H9 (cell line): ENCODE results near the gene STK24. TPM values are rescaled to one million over a fixed set of nuclear protein-coding genes. Genes with fewer than 3 reads are reported as not detected.

Experiments used
- DNase-seq: peaks from one replicate; pipeline ENCODE4 v3.0.0-alpha.2; 2017
- H2AFZ ChIP-seq: one replicate; pipeline ENCODE4 v1.6.1; 2013; ENCODE audit warnings: mild to moderate bottlenecking, low read length, control low read depth, moderate library complexity
- H2AK5ac ChIP-seq: 2 replicates; pipeline ENCODE4 v1.6.1; 2013; ENCODE audit warnings: low read length, control low read depth, mixed read lengths; ENCODE audit not compliant: insufficient read length
- H2BK120ac ChIP-seq: one replicate; pipeline ENCODE4 v1.6.1; 2013; ENCODE audit warnings: low read depth, mild to moderate bottlenecking, low read length, control low read depth, inconsistent platforms; ENCODE audit not compliant: poor library complexity, severe bottlenecking
- H2BK12ac ChIP-seq: 2 replicates; pipeline ENCODE4 v1.6.1; 2013; ENCODE audit warnings: low read length, control low read depth, mixed read lengths, low read depth; ENCODE audit not compliant: insufficient read length
- H2BK15ac ChIP-seq: 2 replicates; pipeline ENCODE4 v1.6.1; 2013; ENCODE audit warnings: low read depth, low read length, control low read depth
- H2BK20ac ChIP-seq: one replicate; pipeline ENCODE4 v1.6.1; 2013; ENCODE audit warnings: low read depth, mild to moderate bottlenecking, low read length, control low read depth, inconsistent platforms; ENCODE audit not compliant: poor library complexity, severe bottlenecking
- H2BK5ac ChIP-seq: 2 replicates; pipeline ENCODE4 v1.6.1; 2013; ENCODE audit warnings: low read length, control low read depth, mixed read lengths; ENCODE audit not compliant: insufficient read length
- H3K14ac ChIP-seq: 2 replicates; pipeline ENCODE4 v1.6.1; 2013; ENCODE audit warnings: low read length, control low read depth; ENCODE audit not compliant: insufficient read depth
- H3K18ac ChIP-seq: 2 replicates; pipeline ENCODE4 v1.6.1; 2013; ENCODE audit warnings: low read depth, mild to moderate bottlenecking, mixed read lengths, low read length, control low read depth; ENCODE audit not compliant: insufficient read length
- H3K23ac ChIP-seq: 2 replicates; pipeline ENCODE4 v1.6.1; 2013; ENCODE audit warnings: low read length, control low read depth, mixed read lengths, low read depth; ENCODE audit not compliant: insufficient read length
- H3K23me2 ChIP-seq: 2 replicates; pipeline ENCODE4 v1.6.1; 2013; ENCODE audit warnings: low read depth, mild to moderate bottlenecking, mixed read lengths, low read length, control low read depth; ENCODE audit not compliant: insufficient read length, poor library complexity, severe bottlenecking
- H3K27ac ChIP-seq: 2 replicates; pipeline ENCODE4 v1.5.1; 2013; ENCODE audit warnings: low read length, control low read depth, mixed read lengths, low read depth; ENCODE audit not compliant: insufficient read length
- H3K27me3 ChIP-seq: 2 replicates; pipeline ENCODE4 v1.6.1; 2013; ENCODE audit warnings: low read length, control low read depth, inconsistent platforms; ENCODE audit not compliant: insufficient read depth
- H3K4ac ChIP-seq: 2 replicates; pipeline ENCODE4 v1.6.1; 2013; ENCODE audit warnings: low read depth, mild to moderate bottlenecking, control low read depth, inconsistent platforms, low read length, moderate library complexity
- H3K4me1 ChIP-seq: 2 replicates; pipeline ENCODE4 v1.6.1; 2013; ENCODE audit warnings: low read length, control low read depth, inconsistent platforms; ENCODE audit not compliant: insufficient read depth
- H3K4me2 ChIP-seq: 2 replicates; pipeline ENCODE4 v1.6.1; 2013; ENCODE audit warnings: low read length, control low read depth, mixed read lengths; ENCODE audit not compliant: insufficient read length, insufficient read depth
- H3K56ac ChIP-seq: 2 replicates; pipeline ENCODE4 v1.6.1; 2013; ENCODE audit warnings: low read depth, mild to moderate bottlenecking, mixed read lengths, low read length, control low read depth; ENCODE audit not compliant: insufficient read length
- H3K79me1 ChIP-seq: 2 replicates; pipeline ENCODE4 v1.6.1; 2013; ENCODE audit warnings: low read depth, mild to moderate bottlenecking, moderate library complexity, low read length, control low read depth, inconsistent platforms; ENCODE audit not compliant: insufficient read depth, poor library complexity, severe bottlenecking
- H3K79me2 ChIP-seq: 2 replicates; pipeline ENCODE4 v1.6.1; 2013; ENCODE audit warnings: low read length, control low read depth, inconsistent platforms; ENCODE audit not compliant: insufficient read depth
- H3K9ac ChIP-seq: 2 replicates; pipeline ENCODE4 v1.6.1; 2013; ENCODE audit warnings: low read length, control low read depth, mixed read lengths; ENCODE audit not compliant: insufficient read length; ENCODE audit errors: extremely low read depth
- H3K9me3 ChIP-seq: one replicate; pipeline ENCODE4 v1.6.1; 2013; ENCODE audit warnings: low read depth, low read length, inconsistent platforms; ENCODE audit not compliant: control insufficient read depth
- H3T11ph ChIP-seq: one replicate; pipeline ENCODE4 v1.6.1; 2013; ENCODE audit warnings: mild to moderate bottlenecking, low read length, control low read depth, inconsistent platforms
- H4K20me1 ChIP-seq: one replicate; pipeline ENCODE4 v1.6.1; 2013; ENCODE audit not compliant: control insufficient read depth, insufficient read length, insufficient read depth
- H4K5ac ChIP-seq: 2 replicates; pipeline ENCODE4 v1.6.1; 2013; ENCODE audit warnings: low read depth, mild to moderate bottlenecking, mixed read lengths, low read length, control low read depth; ENCODE audit not compliant: insufficient read length
- H4K8ac ChIP-seq: replicated peaks from 2 replicates; pipeline ENCODE4 v1.6.1; 2013; ENCODE audit warnings: low read length, control low read depth, mixed read lengths, low read depth; ENCODE audit not compliant: insufficient read length
- H4K91ac ChIP-seq: 2 replicates; pipeline ENCODE4 v1.6.1; 2013; ENCODE audit warnings: low read depth, mild to moderate bottlenecking, moderate library complexity, mixed read lengths, low read length, control low read depth; ENCODE audit not compliant: insufficient read length
- H3K27ac Mint-ChIP-seq, 3 experiments: 2 replicates in 2 of 3; 3 replicates in 1 of 3; pipeline ENCODE4 v1.8.0; 2020 to 2021; ENCODE audit warnings: mixed read lengths in 3 of 3, mild to moderate bottlenecking in 1 of 3, moderate library complexity in 1 of 3
- H3K27me3 Mint-ChIP-seq: 2 replicates; pipeline ENCODE4 v1.8.0; 2021; ENCODE audit warnings: low read depth, mild to moderate bottlenecking, moderate library complexity, mixed read lengths
- H3K36me3 Mint-ChIP-seq, 3 experiments: 2 replicates in 2 of 3; 3 replicates in 1 of 3; pipeline ENCODE4 v1.8.0; 2020 to 2021; ENCODE audit warnings: low read depth in 3 of 3, mixed read lengths in 3 of 3; ENCODE audit not compliant: insufficient read depth in 1 of 3
- H3K4me1 Mint-ChIP-seq, 2 experiments: 2 replicates each; pipeline ENCODE4 v1.8.0; 2020; ENCODE audit warnings: mixed read lengths in 2 of 2
- H3K4me3 Mint-ChIP-seq, 2 experiments: 2 replicates in 1 of 2; 3 replicates in 1 of 2; pipeline ENCODE4 v1.8.0; 2020 to 2021; ENCODE audit warnings: mild to moderate bottlenecking in 2 of 2, mixed read lengths in 2 of 2, moderate library complexity in 1 of 2
- H3K9me3 Mint-ChIP-seq, 2 experiments: 2 replicates in 1 of 2; 3 replicates in 1 of 2; pipeline ENCODE4 v1.8.0; 2020; ENCODE audit warnings: mild to moderate bottlenecking in 2 of 2, mixed read lengths in 2 of 2, moderate library complexity in 1 of 2
- CTCF ChIP-seq: fragments of 200-600 bp; sonication (generic); conservative IDR thresholded peaks from 3 replicates; pipeline ENCODE4 v1.8.0; 2021; ENCODE audit warnings: antibody characterized with exemption, mild to moderate bottlenecking
- WGBS: extraction: QIAGEN DNeasy Blood & Tissue Kit; methylation state at CpG from one replicate; pipeline ENCODE4 v1.1.7; 2013; ENCODE audit warnings: missing lambda C conversion rate, low lambda C conversion rate, mixed read lengths; ENCODE audit not compliant: insufficient read length; ENCODE audit errors: extremely low coverage; 5-methylcytosine and 5-hydroxymethylcytosine counted together
- total RNA-seq: library from RNA; stranded (reverse); gene quantifications from 2 replicates; pipeline ENCODE4 v1.2.1, GENCODE V29; 2021

STK24 gene
- total RNA-seq, 1 experiment from 2014 or later, result 134 TPM

GRCh38 chr13:98622931-98623331, 46.0 kb upstream of the STK24 start:
- Histone ChIP-seq H2BK12ac (no peak overlapping the region), H3K9me3 (no peaks in the 10 kb centered on the region), H3K4me2 (no peak overlapping the region), H2BK15ac (0 out of 2 replicates have a peak overlapping the region, but pooled peaks have one; percentile 12), H4K8ac (no peak overlapping the region), H4K91ac (no peak overlapping the region), H3K79me1 (no peaks in the 10 kb centered on the region), H2AK5ac (no peak overlapping the region), H3K9ac (no peak overlapping the region), H3K23me2 (no peaks in the 10 kb centered on the region), H2BK120ac (no peak overlapping the region), H3K18ac (no peak overlapping the region), H3K79me2 (no peaks in the 10 kb centered on the region), H2AFZ (no peak overlapping the region), H4K5ac (no peak overlapping the region), H2BK5ac (no peak overlapping the region), H3T11ph (no peak overlapping the region), H3K23ac (no peak overlapping the region), H3K14ac (no peak overlapping the region), H3K27me3 (no peaks in the 10 kb centered on the region), H3K4me1 (no peaks in the 10 kb centered on the region), H3K56ac (no peak overlapping the region), H3K4ac (no peak overlapping the region), H4K20me1 (no peaks in the 10 kb centered on the region), H3K27ac (no peak overlapping the region), H2BK20ac (no peak overlapping the region)
- no peaks in the 10 kb centered on the region; a peak in 1 of 5 replicates for H3K9me3 Mint-ChIP-seq
- no peak for DNase-seq
- H3K4me3 Mint-ChIP-seq, result no peak overlapping the region
- H3K27ac Mint-ChIP-seq, result no peak overlapping the region; a peak in 1 of 7 replicates
- H3K4me1 Mint-ChIP-seq, result peaks cover 0 to 2% of the 10 kb centered on the region in 2 experiments; a peak in 1 of 4 replicates
- TF ChIP-seq CTCF, result no peak
- no peaks in the 10 kb centered on the region for H3K27me3 Mint-ChIP-seq
- no CpG with 5 or more reads among the region's 6 CpGs for WGBS
- no peaks in the 10 kb centered on the region for H3K36me3 Mint-ChIP-seq
